ENCODE measurements around the gene PRKCE. TPM values are rescaled to one million over a fixed set of nuclear protein-coding genes. Genes with fewer than 3 reads are reported as not detected.

The PRKCE gene
- total and polyA plus RNA-seq, 2 experiments from 2014 or later = 0.94 to 1.2 TPM

- Histone ChIP-seq H3K4me3 (no peak overlapping the region), H2AFZ (no peak overlapping the region), H3K36me3 (ENCODE audit: insufficient read depth) (no peaks in the 10 kb centered on the region), H4K20me1 (replicated peaks; ENCODE audit: insufficient read depth) (no peaks in the 10 kb centered on the region), H3K9me2 (ENCODE audit: insufficient read depth) (no peaks in the 10 kb centered on the region), H3K27me3 (ENCODE audit: insufficient read depth) (no peaks in the 10 kb centered on the region), H3F3A (replicated peaks; ENCODE audit: low read depth) (no peaks in the 10 kb centered on the region), H3K79me2 (replicated peaks; ENCODE audit: insufficient read depth) (no peaks in the 10 kb centered on the region), H3K27ac (ENCODE audit: low read depth) (no peak overlapping the region), H3K4me2 (no peak overlapping the region), H3K4me1 (ENCODE audit: insufficient read depth) (no peaks in the 10 kb centered on the region)
- H3K9me3 Mint-ChIP-seq = no peaks in the 10 kb centered on the region
- no peak overlapping the region for H3K4me3 Mint-ChIP-seq
- ATAC-seq = no peak
- H3K4me1 Mint-ChIP-seq = peaks cover 3% of the 10 kb centered on the region; the same call in 2 of the 3 replicates
- H3K27me3 Mint-ChIP-seq (ENCODE audit: insufficient read depth, low read depth, poor library complexity) = no peaks in the 10 kb centered on the region
- no peak for TF ChIP-seq CREB1 (CRISPR knock-in tag; IDR thresholded peaks at IDR 0.05; ENCODE audit: low read depth)
- no peak for TF ChIP-seq ZNF331 (CRISPR knock-in tag; IDR thresholded peaks at IDR 0.05; ENCODE audit: low read depth)
- TF ChIP-seq STAT1 (IDR thresholded peaks at IDR 0.05; ENCODE audit: unreplicated experiment) = no peak
- TF ChIP-seq EZH2 (IDR thresholded peaks at IDR 0.05; ENCODE audit: low read depth, unreplicated experiment) = no peak
- no peak for TF ChIP-seq ZNF462 (CRISPR knock-in tag; IDR thresholded peaks at IDR 0.05)
- no peak for TF ChIP-seq ZNF114 (CRISPR knock-in tag; IDR thresholded peaks at IDR 0.05)
- no peak for TF ChIP-seq ETS1 (IDR thresholded peaks at IDR 0.05)
- TF ChIP-seq REST (IDR thresholded peaks at IDR 0.05; ENCODE audit: unreplicated experiment) = no peak
- no peak for TF ChIP-seq POLR2AphosphoS5 (IDR thresholded peaks at IDR 0.05; ENCODE audit: low read depth)
- TF ChIP-seq JUNB (IDR thresholded peaks at IDR 0.05; ENCODE audit: unreplicated experiment) = no peak
- no peak for TF ChIP-seq EZH2phosphoT487 (IDR thresholded peaks at IDR 0.05; ENCODE audit: unreplicated experiment)
- no peak for TF ChIP-seq CTCF (conservative IDR thresholded peaks at IDR 0.05; ENCODE audit: low read depth in 2 of 2)
- no peak for TF ChIP-seq NANOG (IDR thresholded peaks at IDR 0.05; ENCODE audit: borderline replicate concordance)
- H3K27ac Mint-ChIP-seq = no peak overlapping the region
- no peaks in the 10 kb centered on the region for H3K36me3 Mint-ChIP-seq (ENCODE audit: low read depth)
- no peak for DNase-seq (ENCODE audit: low spot score)
Measured at GRCh38 chr2:45789317-45789716, 137.8 kb downstream of the PRKCE start.
